H1 (cell line): ENCODE measurements around the gene CD300A. TPM values are rescaled to one million over a fixed set of nuclear protein-coding genes. Genes with fewer than 3 reads are reported as not detected.

Experiments used
- CTCF ChIA-PET: fragments of 300-600 bp; sonication (Branson Sonifier 250); formaldehyde crosslinking; loops from one replicate; lab custom pipeline; 2021; ENCODE audit not compliant: partially characterized antibody; lab: Charles Lee
- POLR2A ChIA-PET: fragments of 300-600 bp; sonication (Branson Sonifier 250); formaldehyde crosslinking; loops from one replicate; lab custom pipeline; 2021; ENCODE audit warnings: inconsistent platforms; ENCODE audit not compliant: partially characterized antibody; lab: Charles Lee
- DNase-seq, 2 experiments: peaks; one replicate each; pipeline versions ENCODE4 v3.0.0 to v3.0.0-alpha.2; 2010 to 2022; ENCODE audit warnings: low spot score in 2 of 2, low read depth in 1 of 2, mixed read lengths in 1 of 2
- FAIRE-seq: peaks from 2 replicates; lab custom pipeline; 2011; peaks lifted over from hg19 to GRCh38; lab: Jason Lieb, UNC
- H2AFZ ChIP-seq: 2 replicates; pipeline ENCODE4 v1.8.1; 2012; ENCODE audit warnings: low read length, inconsistent platforms
- H2AK5ac ChIP-seq: 2 replicates; pipeline ENCODE4 v1.6.1; 2013; ENCODE audit warnings: low read depth, low read length
- H2BK120ac ChIP-seq: replicated peaks from 2 replicates; pipeline ENCODE3; 2013; ENCODE audit warnings: low read depth, low read length, inconsistent platforms
- H2BK12ac ChIP-seq: 2 replicates; pipeline ENCODE4 v1.6.1; 2013; ENCODE audit warnings: low read depth, low read length
- H2BK15ac ChIP-seq: 2 replicates; pipeline ENCODE4 v1.6.1; 2013; ENCODE audit warnings: low read length
- H2BK20ac ChIP-seq: 2 replicates; pipeline ENCODE4 v1.6.1; 2013; ENCODE audit warnings: low read length
- H2BK5ac ChIP-seq: 2 replicates; pipeline ENCODE4 v1.6.1; 2013; ENCODE audit warnings: low read depth, low read length
- H3K14ac ChIP-seq: 2 replicates; pipeline ENCODE4 v1.6.1; 2013; ENCODE audit warnings: inconsistent platforms; ENCODE audit not compliant: insufficient read length
- H3K18ac ChIP-seq: 2 replicates; pipeline ENCODE4 v1.6.1; 2013; ENCODE audit warnings: low read length; ENCODE audit errors: extremely low read depth
- H3K23ac ChIP-seq: 2 replicates; pipeline ENCODE4 v1.6.1; 2013; ENCODE audit warnings: inconsistent platforms; ENCODE audit not compliant: insufficient read length
- H3K23me2 ChIP-seq: 2 replicates; pipeline ENCODE4 v1.6.1; 2013; ENCODE audit warnings: low read depth, low read length
- H3K27ac ChIP-seq: 2 replicates; pipeline ENCODE4 v1.6.1; 2011; ENCODE audit warnings: low read depth, low read length, inconsistent platforms
- H3K27me3 ChIP-seq, 4 experiments: replicated peaks in 1 of 4; 1 replicate in 1 of 4; 2 replicates in 3 of 4; pipeline versions ENCODE4 v1.6.1 to v1.8.1; 2011 to 2013; ENCODE audit warnings: low read length in 3 of 4, mild to moderate bottlenecking in 3 of 4, inconsistent platforms in 2 of 4, mixed read lengths in 2 of 4, moderate library complexity in 1 of 4; ENCODE audit not compliant: control insufficient read depth in 3 of 4, insufficient read depth in 3 of 4; ENCODE audit errors: extremely low read depth in 1 of 4
- H3K36me3 ChIP-seq, 4 experiments: 2 replicates each; pipeline versions ENCODE4 v1.6.1 to v1.8.1; 2011 to 2013; ENCODE audit warnings: mild to moderate bottlenecking in 4 of 4, low read length in 3 of 4, moderate library complexity in 2 of 4, control low read depth in 1 of 4, inconsistent platforms in 1 of 4; ENCODE audit not compliant: insufficient read depth in 4 of 4, control insufficient read depth in 2 of 4
- H3K4ac ChIP-seq: replicated peaks from 2 replicates; pipeline ENCODE3; 2013; ENCODE audit warnings: low read length, low read depth, mixed read lengths, inconsistent platforms; ENCODE audit not compliant: insufficient read length
- H3K4me1 ChIP-seq, 4 experiments: replicated peaks in 1 of 4; 1 replicate in 1 of 4; 2 replicates in 3 of 4; pipeline versions ENCODE4 v1.6.1 to v1.8.1; 2011 to 2013; ENCODE audit warnings: low read length in 3 of 4, inconsistent platforms in 2 of 4, mixed read lengths in 1 of 4; ENCODE audit not compliant: insufficient read depth in 4 of 4, control insufficient read depth in 3 of 4
- H3K4me2 ChIP-seq, 2 experiments: 2 replicates each; pipeline versions ENCODE4 v1.6.1 to v1.8.1; 2011 to 2013; ENCODE audit warnings: low read depth in 2 of 2, low read length in 2 of 2, control low read depth in 1 of 2, inconsistent platforms in 1 of 2, mild to moderate bottlenecking in 1 of 2; ENCODE audit not compliant: insufficient read depth in 1 of 2
- H3K4me3 ChIP-seq, 4 experiments: fragments of 200-600, 300-600 bp in 1 of 4; sonication (generic), shearing (Covaris generic), sonication (Bioruptor Twin) in 1 of 4; 2 replicates each; pipeline versions ENCODE4 v1.5.1 to v1.8.1; 2011 to 2016; ENCODE audit warnings: low read length in 4 of 4, low read depth in 3 of 4, control low read depth in 2 of 4, inconsistent platforms in 2 of 4, mild to moderate bottlenecking in 2 of 4, mixed read lengths in 1 of 4, moderate library complexity in 1 of 4; ENCODE audit not compliant: insufficient read depth in 2 of 4; ENCODE audit errors: extremely low read depth in 1 of 4
- H3K56ac ChIP-seq: replicated peaks from 2 replicates; pipeline ENCODE3; 2013; ENCODE audit warnings: low read depth, mild to moderate bottlenecking, mixed read lengths, low read length, inconsistent platforms; ENCODE audit not compliant: insufficient read length
- H3K79me1 ChIP-seq: 2 replicates; pipeline ENCODE4 v1.6.1; 2013; ENCODE audit warnings: low read depth, low read length, control low read depth
- H3K79me2 ChIP-seq, 2 experiments: 2 replicates each; pipeline versions ENCODE4 v1.6.1 to v1.8.1; 2012 to 2013; ENCODE audit warnings: low read length in 2 of 2, mild to moderate bottlenecking in 2 of 2, inconsistent platforms in 1 of 2; ENCODE audit not compliant: insufficient read depth in 2 of 2, control insufficient read depth in 1 of 2
- H3K9ac ChIP-seq, 4 experiments: replicated peaks in 1 of 4; 1 replicate in 1 of 4; 2 replicates in 3 of 4; pipeline versions ENCODE4 v1.6.1 to v1.8.1; 2011 to 2013; ENCODE audit warnings: low read depth in 3 of 4, low read length in 3 of 4, control low read depth in 2 of 4, mild to moderate bottlenecking in 2 of 4, moderate library complexity in 2 of 4, inconsistent platforms in 1 of 4; ENCODE audit errors: extremely low read depth in 1 of 4
- H3K9me3 ChIP-seq, 2 experiments: 2 replicates each; pipeline versions ENCODE4 v1.6.1 to v1.8.1; 2012 to 2013; ENCODE audit warnings: mild to moderate bottlenecking in 2 of 2, moderate library complexity in 2 of 2, control low read depth in 1 of 2, inconsistent platforms in 1 of 2, low read depth in 1 of 2, low read length in 1 of 2, mixed read lengths in 1 of 2; ENCODE audit not compliant: insufficient read depth in 2 of 2
- H4K20me1 ChIP-seq, 2 experiments: replicated peaks in 1 of 2; 2 replicates each; pipeline versions ENCODE3 to v1.8.1; 2011 to 2013; ENCODE audit warnings: inconsistent platforms in 2 of 2, low read length in 2 of 2, mild to moderate bottlenecking in 1 of 2; ENCODE audit not compliant: insufficient read depth in 2 of 2, control insufficient read depth in 1 of 2
- H4K5ac ChIP-seq: 2 replicates; pipeline ENCODE4 v1.6.1; 2013; ENCODE audit warnings: low read length, low read depth, mixed read lengths, inconsistent platforms; ENCODE audit not compliant: insufficient read length
- H4K8ac ChIP-seq: 2 replicates; pipeline ENCODE4 v1.8.0; 2013; ENCODE audit warnings: mild to moderate bottlenecking, moderate library complexity, low read length, inconsistent platforms; ENCODE audit not compliant: insufficient read depth; ENCODE audit errors: extremely low read depth
- H4K91ac ChIP-seq: replicated peaks from 2 replicates; pipeline ENCODE3; 2013; ENCODE audit warnings: low read length, mixed read lengths, inconsistent platforms; ENCODE audit not compliant: insufficient read length
- ATF2 ChIP-seq: IDR thresholded peaks from 2 replicates; pipeline ENCODE4 v1.6.1; 2012; ENCODE audit warnings: low read length, inconsistent platforms
- CTBP2 ChIP-seq: IDR thresholded peaks from 2 replicates; pipeline ENCODE4 v1.7.0; 2011; ENCODE audit warnings: borderline replicate concordance, mild to moderate bottlenecking, moderate library complexity, mixed read lengths, low read length; ENCODE audit not compliant: insufficient read depth, insufficient read length
- NRF1 ChIP-seq: IDR thresholded peaks from 2 replicates; pipeline ENCODE4 v1.6.1; 2011; ENCODE audit warnings: mild to moderate bottlenecking, low read depth, low read length, improper control_type of control experiment
- RAD21 ChIP-seq, 2 experiments: IDR thresholded peaks in 1 of 2; conservative IDR thresholded peaks in 1 of 2; 2 replicates each; pipeline ENCODE4 v1.6.1; 2011; ENCODE audit warnings: low read depth in 2 of 2, low read length in 2 of 2, improper control_type of control experiment in 1 of 2, inconsistent platforms in 1 of 2, mild to moderate bottlenecking in 1 of 2, moderate library complexity in 1 of 2
- RBBP5 ChIP-seq: IDR thresholded peaks from 2 replicates; pipeline ENCODE4 v1.7.1; 2012; ENCODE audit warnings: low read depth, mild to moderate bottlenecking, inconsistent platforms, low read length, moderate library complexity, borderline replicate concordance
- SP4 ChIP-seq: IDR thresholded peaks from 2 replicates; pipeline ENCODE4 v1.6.1; 2012; ENCODE audit warnings: low read length, inconsistent platforms
- SRF ChIP-seq: IDR thresholded peaks from 2 replicates; pipeline ENCODE4 v1.6.1; 2011; ENCODE audit warnings: mild to moderate bottlenecking, low read depth, low read length, moderate library complexity
- WGBS, 2 experiments: shearing (Covaris generic) in 1 of 2; methylation state at CpG; one replicate each; pipeline versions ENCODE4 v1.1.6 to v1.1.7; 2013 to 2015; ENCODE audit warnings: low lambda C conversion rate in 2 of 2, mixed read lengths in 2 of 2, inconsistent platforms in 1 of 2, low coverage in 1 of 2, missing lambda C conversion rate in 1 of 2; ENCODE audit not compliant: insufficient replicate concordance in 2 of 2, insufficient coverage in 1 of 2, insufficient read length in 1 of 2; ENCODE audit errors: extremely low coverage in 1 of 2, missing lambda C conversion rate in 1 of 2; 5-methylcytosine and 5-hydroxymethylcytosine counted together
- polyA plus RNA-seq, 7 experiments: library from polyadenylated mRNA; depleted of rRNA in 3 of 7; stranded (reverse) in 5 of 7; unstranded in 2 of 7; fragments of >200 nt in 5 of 7; fragments of 200-250 nt in 2 of 7; gene quantifications; 1 replicate in 5 of 7; 2 replicates in 1 of 7; 4 replicates in 1 of 7; pipeline versions ENCODE4 v1.2.1 to v1.2.3, GENCODE V29; 2011 to 2013; ENCODE audit warnings: missing spikeins in 2 of 7, mixed read lengths in 2 of 7
- total RNA-seq: library from RNA; stranded (reverse); fragmentation: NEBNext Ultra II Directional; extraction: Animal tissue kit (Norgen Biotek cat#: 25700); gene quantifications from 2 replicates; pipeline ENCODE4 v1.2.1, GENCODE V29; 2021

The CD300A gene
- total and polyA plus RNA-seq, 2 of the 8 experiments (the other 6 are each of a cell fraction or from before 2014, with no cell fraction given) = 0.52 to 1.3 TPM

- Histone ChIP-seq H2BK12ac (no peak overlapping the region), H3K79me2 (no peaks in the 10 kb centered on the region), H3K23me2 (peaks cover 11% of the 10 kb centered on the region; the same call in 1 of the 2 replicates), H2AFZ (no peak overlapping the region), H3K79me1 (no peaks in the 10 kb centered on the region), H2BK120ac (no peak overlapping the region), H3K14ac (no peak overlapping the region), H3K27ac (no peak overlapping the region), H4K20me1 (peaks cover 2 to 4% of the 10 kb centered on the region in 2 experiments), H3K36me3 (0 out of 8 replicates have a peak, but pooled peaks cover 0 to 6% (median 0%) of the 10 kb centered on the region in 4 experiments), H3K9me3 (no peaks in the 10 kb centered on the region), H2BK15ac (no peak overlapping the region), H4K8ac (no peak overlapping the region; the same call in 1 of the 2 replicates), H3K4me2 (no peak overlapping the region; a peak in 1 of 4 replicates), H3K9ac (no peak overlapping the region), H3K23ac (no peak overlapping the region), H4K5ac (no peak overlapping the region), H4K91ac (no peak overlapping the region), H3K4me3 (no peak overlapping the region), H3K18ac (no peak overlapping the region), H3K56ac (no peak overlapping the region), H2BK20ac (no peak overlapping the region), H2AK5ac (no peak overlapping the region), H3K27me3 (peaks cover 0 to 16% (median 11%) of the 10 kb centered on the region in 4 experiments; a peak in 6 of 7 replicates), H3K4ac (no peak overlapping the region), H2BK5ac (no peak overlapping the region), H3K4me1 (peaks cover 3 to 34% (median 27%) of the 10 kb centered on the region in 4 experiments)
- ChIA-PET POLR2A (interaction anchor here (1.1 to 1.3 kb wide), 2 partner anchors 14 to 31 kb away, joined by 4 to 5 read pairs; no protein-coding TSS in a partner anchor), CTCF (interaction anchor here (0.9 to 1.7 kb wide), 4 partner anchors 8 to 43 kb away, joined by 3 to 4 read pairs (median 4); no protein-coding TSS in a partner anchor)
- WGBS, 2 experiments = 93% methylated on average over 11 of the region's 13 CpGs; no CpG with 5 or more reads in 1 of the 2 experiments
- FAIRE-seq (no peak), DNase-seq (no peak)
- TF ChIP-seq CTBP2 (no peak), NRF1 (no peak), ATF2 (no peak), SP4 (no peak), SRF (no peak), RBBP5 (no peak), RAD21 (IDR thresholded peaks at IDR 0.05 in 1 of 2, conservative IDR thresholded peaks at IDR 0.05 in 1 of 2; ENCODE audit: low read depth in 2 of 2, low read length in 2 of 2) (no peak)
These were observed 15.5 kb upstream of the CD300A start for GRCh38 chr17:74450925-74451403.
